Subcutaneous adipose tissue (tissue), 4 donors: Measurements from ENCODE around the gene PUM2. TPM values are rescaled to one million over a fixed set of nuclear protein-coding genes. Genes with fewer than 3 reads are reported as not detected.

Experiments used
- CTCF ChIP-seq: fragments of 450-650 bp; IDR thresholded peaks from one replicate; pipeline ENCODE4 v1.5.1; 2016; ENCODE audit warnings: low read depth, mild to moderate bottlenecking, control low read depth, antibody characterized with exemption, moderate library complexity
- total RNA-seq, 4 donors: library from RNA; depleted of rRNA; stranded (reverse); fragments of >200 nt; gene quantifications; one replicate each; pipeline ENCODE4 v1.1.0, GENCODE V29; 2016

The PUM2 gene
- total RNA-seq, 4 donors from 2014 or later: 63.9 to 87.1 (median 78.2) TPM

GRCh38 chr2:20214566-20215182 lies 136.0 kb downstream of the PUM2 start:
- no peak for TF ChIP-seq CTCF

GRCh38 chr2:20213651-20214565 lies 136.7 kb downstream of the PUM2 start:
- no peak for TF ChIP-seq CTCF

- no peak for TF ChIP-seq CTCF
These were observed 137.7 kb downstream of the PUM2 start for GRCh38 chr2:20212871-20213503.

GRCh38 chr2:20212459-20212870 lies 138.2 kb downstream of the PUM2 start:
- TF ChIP-seq CTCF: no peak

GRCh38 chr2:20211860-20212458 lies 138.7 kb downstream of the PUM2 start:
- TF ChIP-seq CTCF: no peak

- no peak for TF ChIP-seq CTCF
These were observed 139.2 kb downstream of the PUM2 start for GRCh38 chr2:20211420-20211819.
